Ishikawa (cell line): Measurements from ENCODE around the gene PDSS2.

ENCODE experiments used
- CEBPB ChIP-seq: IDR thresholded peaks from 2 replicates; pipeline ENCODE4 v1.6.1; 2012
- CREB1 ChIP-seq: IDR thresholded peaks from 2 replicates; pipeline ENCODE4 v1.6.1; 2012; ENCODE audit warnings: low read depth
- EGR1 ChIP-seq: IDR thresholded peaks from 2 replicates; pipeline ENCODE4 v1.6.1; 2012
- EP300 ChIP-seq: IDR thresholded peaks from 2 replicates; pipeline ENCODE4 v1.6.1; 2012; ENCODE audit warnings: borderline replicate concordance
- FOXM1 ChIP-seq: IDR thresholded peaks from 2 replicates; pipeline ENCODE4 v1.6.1; 2012; ENCODE audit warnings: low read depth, borderline replicate concordance
- NFIC ChIP-seq: IDR thresholded peaks from 2 replicates; pipeline ENCODE4 v1.6.1; 2012
- RAD21 ChIP-seq: IDR thresholded peaks from 2 replicates; pipeline ENCODE4 v1.6.1; 2012; ENCODE audit warnings: low read depth
- TAF1 ChIP-seq: IDR thresholded peaks from 2 replicates; pipeline ENCODE4 v1.6.1; 2012; ENCODE audit warnings: low read depth, mild to moderate bottlenecking
- TCF12 ChIP-seq: IDR thresholded peaks from 2 replicates; pipeline ENCODE4 v1.6.1; 2012; ENCODE audit warnings: low read depth
- TEAD4 ChIP-seq: IDR thresholded peaks from 2 replicates; pipeline ENCODE4 v1.6.1; 2012
- YY1 ChIP-seq: IDR thresholded peaks from 2 replicates; pipeline ENCODE4 v1.6.1; 2012; ENCODE audit warnings: low read depth
- ZBTB7A ChIP-seq: IDR thresholded peaks from 2 replicates; pipeline ENCODE4 v1.6.1; 2012; ENCODE audit warnings: low read depth
- TF ChIP-seq, protein P1 (sequence below): IDR thresholded peaks from 2 replicates; pipeline ENCODE4 v1.6.1; 2012
- TF ChIP-seq, protein P2 (sequence below): IDR thresholded peaks from 2 replicates; pipeline ENCODE4 v1.6.1; 2012
- TF ChIP-seq, protein P3 (sequence below): IDR thresholded peaks from 2 replicates; pipeline ENCODE4 v1.6.1; 2012; ENCODE audit warnings: low read depth, mild to moderate bottlenecking

PDSS2 gene

DNA sequence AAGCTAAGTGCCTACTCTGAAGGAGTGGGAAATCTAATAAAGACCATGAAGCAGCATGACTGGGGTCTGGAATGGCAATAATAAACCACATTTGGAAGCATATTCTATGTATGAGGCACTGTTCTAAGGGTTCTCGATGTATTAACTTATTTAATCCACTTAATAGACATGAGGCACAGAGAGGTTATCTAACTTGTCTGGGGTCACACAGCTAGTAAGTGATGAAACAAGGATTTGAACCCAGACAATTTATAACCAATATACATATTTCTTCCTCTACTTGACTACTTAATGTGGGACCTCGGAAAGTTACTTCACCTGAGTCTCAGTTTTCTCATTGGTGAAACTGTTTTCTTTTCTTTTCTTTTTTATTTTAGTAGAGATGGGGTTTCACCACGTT, 131.3 kb downstream of the PDSS2 start:
- TF ChIP-seq EP300 (no peak), TCF12 (no peak), CREB1 (no peak), YY1 (no peak), NFIC (no peak), TAF1 (no peak)
- TF ChIP-seq, protein P1, sequence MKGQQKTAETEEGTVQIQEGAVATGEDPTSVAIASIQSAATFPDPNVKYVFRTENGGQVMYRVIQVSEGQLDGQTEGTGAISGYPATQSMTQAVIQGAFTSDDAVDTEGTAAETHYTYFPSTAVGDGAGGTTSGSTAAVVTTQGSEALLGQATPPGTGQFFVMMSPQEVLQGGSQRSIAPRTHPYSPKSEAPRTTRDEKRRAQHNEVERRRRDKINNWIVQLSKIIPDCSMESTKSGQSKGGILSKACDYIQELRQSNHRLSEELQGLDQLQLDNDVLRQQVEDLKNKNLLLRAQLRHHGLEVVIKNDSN, result no peak
- TF ChIP-seq, protein P2, sequence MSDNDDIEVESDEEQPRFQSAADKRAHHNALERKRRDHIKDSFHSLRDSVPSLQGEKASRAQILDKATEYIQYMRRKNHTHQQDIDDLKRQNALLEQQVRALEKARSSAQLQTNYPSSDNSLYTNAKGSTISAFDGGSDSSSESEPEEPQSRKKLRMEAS, result no peak

DNA sequence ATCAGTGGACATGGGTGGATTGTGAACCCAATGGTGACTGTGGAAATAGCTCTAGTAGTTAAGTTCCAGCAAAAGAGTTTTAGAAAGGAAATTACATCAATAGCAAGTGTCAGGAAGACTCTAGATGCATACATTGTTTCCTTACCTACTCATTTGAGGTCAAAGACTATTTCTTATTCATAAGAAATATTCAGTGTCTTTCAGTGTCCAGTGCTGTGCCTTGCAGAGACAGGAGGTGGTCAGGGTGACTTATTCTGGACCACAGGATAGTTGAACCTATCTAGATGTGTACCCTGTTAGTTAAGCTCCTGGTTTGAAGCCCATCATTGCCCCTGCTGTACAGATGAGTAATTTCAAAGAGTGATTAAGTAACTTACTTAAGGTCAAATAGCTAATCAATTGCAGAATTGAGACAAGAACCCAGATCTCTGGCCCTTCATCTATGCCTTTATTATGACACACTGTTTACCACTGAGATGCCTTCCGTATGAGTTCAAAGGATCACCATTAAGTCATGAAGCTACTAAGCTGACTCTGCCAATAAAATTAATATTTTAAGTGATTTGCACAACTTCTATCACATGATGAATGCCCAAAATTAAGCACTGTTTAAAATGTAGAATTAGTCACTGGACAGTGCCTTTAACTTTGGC, 136.1 kb downstream of the PDSS2 start:
- TF ChIP-seq TAF1 (no peak), EP300 (no peak), EGR1 (no peak), CEBPB (no peak), CREB1 (no peak), TCF12 (no peak), YY1 (no peak), RAD21 (no peak), NFIC (no peak), TEAD4 (no peak)
- TF ChIP-seq, protein P3, sequence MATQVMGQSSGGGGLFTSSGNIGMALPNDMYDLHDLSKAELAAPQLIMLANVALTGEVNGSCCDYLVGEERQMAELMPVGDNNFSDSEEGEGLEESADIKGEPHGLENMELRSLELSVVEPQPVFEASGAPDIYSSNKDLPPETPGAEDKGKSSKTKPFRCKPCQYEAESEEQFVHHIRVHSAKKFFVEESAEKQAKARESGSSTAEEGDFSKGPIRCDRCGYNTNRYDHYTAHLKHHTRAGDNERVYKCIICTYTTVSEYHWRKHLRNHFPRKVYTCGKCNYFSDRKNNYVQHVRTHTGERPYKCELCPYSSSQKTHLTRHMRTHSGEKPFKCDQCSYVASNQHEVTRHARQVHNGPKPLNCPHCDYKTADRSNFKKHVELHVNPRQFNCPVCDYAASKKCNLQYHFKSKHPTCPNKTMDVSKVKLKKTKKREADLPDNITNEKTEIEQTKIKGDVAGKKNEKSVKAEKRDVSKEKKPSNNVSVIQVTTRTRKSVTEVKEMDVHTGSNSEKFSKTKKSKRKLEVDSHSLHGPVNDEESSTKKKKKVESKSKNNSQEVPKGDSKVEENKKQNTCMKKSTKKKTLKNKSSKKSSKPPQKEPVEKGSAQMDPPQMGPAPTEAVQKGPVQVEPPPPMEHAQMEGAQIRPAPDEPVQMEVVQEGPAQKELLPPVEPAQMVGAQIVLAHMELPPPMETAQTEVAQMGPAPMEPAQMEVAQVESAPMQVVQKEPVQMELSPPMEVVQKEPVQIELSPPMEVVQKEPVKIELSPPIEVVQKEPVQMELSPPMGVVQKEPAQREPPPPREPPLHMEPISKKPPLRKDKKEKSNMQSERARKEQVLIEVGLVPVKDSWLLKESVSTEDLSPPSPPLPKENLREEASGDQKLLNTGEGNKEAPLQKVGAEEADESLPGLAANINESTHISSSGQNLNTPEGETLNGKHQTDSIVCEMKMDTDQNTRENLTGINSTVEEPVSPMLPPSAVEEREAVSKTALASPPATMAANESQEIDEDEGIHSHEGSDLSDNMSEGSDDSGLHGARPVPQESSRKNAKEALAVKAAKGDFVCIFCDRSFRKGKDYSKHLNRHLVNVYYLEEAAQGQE, result no peak
- TF ChIP-seq, protein P1, result no peak

DNA sequence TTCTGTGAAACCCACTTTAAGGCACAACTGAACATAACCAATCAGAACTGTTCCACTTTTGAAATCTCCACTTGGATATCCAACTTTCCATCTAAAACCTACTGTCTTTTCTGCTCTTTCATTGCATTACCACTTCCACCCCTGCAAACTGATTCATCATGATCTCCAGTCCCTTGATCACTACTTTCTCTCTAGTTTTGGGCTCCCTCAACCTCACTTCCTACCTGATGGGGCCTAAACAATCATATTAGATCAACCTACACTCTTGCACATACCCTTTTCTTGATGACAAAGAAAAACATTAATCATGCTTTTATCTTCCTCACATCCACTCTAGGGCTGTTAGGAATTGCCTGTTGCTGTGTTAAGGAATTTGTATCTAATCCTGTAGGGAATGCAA, 137.6 kb downstream of the PDSS2 start:
- TF ChIP-seq TAF1, result no peak
- TF ChIP-seq CEBPB, result no peak
- TF ChIP-seq EGR1, result no peak
- no peak for TF ChIP-seq TEAD4
- TF ChIP-seq CREB1, result no peak
- no peak for TF ChIP-seq ZBTB7A
- TF ChIP-seq RAD21, result no peak
- TF ChIP-seq FOXM1, result no peak

DNA sequence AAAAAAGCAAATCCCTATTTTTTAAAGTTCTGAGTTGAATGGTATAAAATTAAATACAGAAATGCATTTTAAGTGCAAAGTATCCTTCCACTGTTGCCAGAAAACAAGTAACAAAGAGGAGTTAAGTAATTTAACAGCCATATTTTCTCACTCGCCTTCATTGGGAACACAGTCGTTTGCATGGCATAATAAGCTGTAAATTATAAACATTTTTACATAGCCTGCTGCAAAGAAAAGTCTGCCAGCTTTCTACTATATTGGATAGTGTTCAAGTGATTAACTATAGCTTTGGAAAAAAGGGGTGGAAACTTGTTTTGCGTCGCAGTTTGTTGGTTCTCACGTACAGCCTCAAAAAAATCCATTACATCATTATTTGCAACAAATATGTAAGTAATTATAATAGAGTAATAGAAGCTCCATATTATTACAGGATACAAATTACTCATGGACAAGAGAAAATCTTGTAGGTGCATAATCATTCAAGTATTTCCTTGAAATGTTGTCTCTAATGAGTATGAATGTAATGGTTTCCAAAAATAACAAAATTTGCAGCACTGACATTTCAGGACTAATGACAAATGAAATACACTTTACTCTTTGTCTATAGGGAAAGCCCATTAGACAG, 139.3 kb downstream of the PDSS2 start:
- no peak for TF ChIP-seq FOXM1
- TF ChIP-seq CREB1, result no peak
- TF ChIP-seq YY1, result no peak
- no peak for TF ChIP-seq ZBTB7A
- no peak for TF ChIP-seq TEAD4
- no peak for TF ChIP-seq CEBPB
- TF ChIP-seq TAF1, result no peak
- TF ChIP-seq TCF12, result no peak
- TF ChIP-seq NFIC, result no peak
- TF ChIP-seq, protein P2, result no peak
- no peak for TF ChIP-seq RAD21
- TF ChIP-seq, protein P3, result no peak
- TF ChIP-seq EGR1, result no peak
- TF ChIP-seq, protein P1, result no peak
- no peak for TF ChIP-seq EP300

DNA sequence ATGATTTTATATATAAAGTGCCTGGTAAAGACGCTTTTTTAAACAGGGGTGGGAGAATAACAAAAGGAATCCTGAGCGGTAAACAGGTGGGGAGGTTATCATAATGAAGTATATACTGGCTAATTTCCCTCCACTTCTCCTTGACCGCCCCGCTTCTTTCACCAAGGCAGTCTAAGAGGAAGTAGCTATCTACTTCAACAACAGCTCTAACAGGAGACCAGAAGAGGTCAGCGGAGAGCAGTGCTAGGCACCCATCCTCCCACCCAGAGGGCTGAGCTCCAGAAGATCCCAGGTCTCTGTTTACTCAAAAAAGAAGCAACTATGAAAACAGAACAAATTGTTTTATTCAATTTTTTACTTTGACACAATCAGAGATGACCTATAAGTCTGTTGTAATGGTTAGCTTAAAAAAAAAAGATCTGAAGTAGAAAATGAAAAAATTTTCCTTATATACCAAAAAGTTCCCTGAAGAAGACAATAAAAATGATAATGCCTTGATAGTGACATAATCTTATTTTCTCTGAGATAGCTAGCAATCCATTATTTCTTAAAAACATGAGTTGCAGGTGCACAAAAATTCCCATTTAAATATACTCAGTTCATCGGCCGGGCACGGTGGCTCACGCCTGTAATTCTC, 141.1 kb downstream of the PDSS2 start:
- TF ChIP-seq RAD21 (peak; percentile 84), CREB1 (no peak), EP300 (no peak), EGR1 (no peak), TCF12 (no peak), TAF1 (no peak), YY1 (no peak)
- TF ChIP-seq, protein P3, result no peak
- TF ChIP-seq, protein P2, result no peak
